GM12875 (cell line): ENCODE measurements around the gene HOXC13.

ENCODE experiments used
- H3K4me3 ChIP-seq: one replicate; pipeline ENCODE4 v1.5.1; 2011; ENCODE audit warnings: low read depth, low read length, control low read depth
- CTCF ChIP-seq: IDR thresholded peaks from 2 replicates; pipeline ENCODE4 v1.5.1; 2011; ENCODE audit warnings: low read depth, mild to moderate bottlenecking, control low read depth, inconsistent platforms, low read length, moderate library complexity, borderline replicate concordance; ENCODE audit not compliant: insufficient read depth

HOXC13 gene

GRCh38 chr12:53948650-53949593 lies 10.3 kb downstream of the HOXC13 start:
- H3K4me3 ChIP-seq = no peak overlapping the region
- TF ChIP-seq CTCF = no peak

DNA sequence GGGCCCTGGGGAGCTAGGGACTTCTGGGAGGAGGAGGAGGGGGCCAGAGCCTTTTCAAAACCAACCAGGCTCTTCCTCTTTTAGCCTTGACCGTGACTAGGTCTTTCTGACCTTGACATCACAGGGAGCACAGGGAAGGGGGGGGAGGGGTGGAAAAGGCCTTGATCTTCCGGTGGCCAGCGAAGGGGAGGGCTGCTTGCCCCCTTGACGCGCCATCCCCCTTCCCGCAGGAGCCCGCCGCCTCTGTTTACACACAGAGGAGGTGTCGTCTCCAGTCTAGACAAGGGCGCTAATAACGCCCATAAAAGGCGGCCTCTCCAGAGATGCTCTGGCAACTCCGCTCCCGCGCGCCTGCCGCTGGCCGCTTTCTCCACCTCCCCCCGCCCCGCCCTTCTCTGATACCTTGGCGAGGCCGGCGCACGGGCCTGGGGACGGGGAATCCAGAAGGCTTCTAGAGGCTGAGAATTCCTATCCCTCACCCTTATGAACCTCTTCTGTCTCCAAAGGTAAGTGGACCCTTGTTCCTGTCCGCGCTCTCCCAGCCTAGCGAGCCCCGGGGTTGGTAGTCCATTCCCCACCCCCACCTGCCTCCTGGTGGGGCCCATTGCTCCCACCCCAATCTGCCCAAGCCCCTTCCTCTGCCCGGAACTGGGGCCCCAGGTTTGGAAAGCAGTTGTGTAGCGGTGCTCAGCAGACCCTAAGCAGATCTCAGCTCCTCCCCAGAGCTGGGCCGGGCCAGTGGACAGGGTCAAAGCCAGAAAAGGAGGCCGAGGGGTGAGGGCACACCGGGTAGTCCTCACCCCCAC lies 11.2 kb downstream of the HOXC13 start:
- H3K4me3 ChIP-seq = no peak overlapping the region
- TF ChIP-seq CTCF = no peak

- H3K4me3 ChIP-seq = no peak overlapping the region
Measured at GRCh38 chr12:53950437-53950773, 11.8 kb downstream of the HOXC13 start.

DNA sequence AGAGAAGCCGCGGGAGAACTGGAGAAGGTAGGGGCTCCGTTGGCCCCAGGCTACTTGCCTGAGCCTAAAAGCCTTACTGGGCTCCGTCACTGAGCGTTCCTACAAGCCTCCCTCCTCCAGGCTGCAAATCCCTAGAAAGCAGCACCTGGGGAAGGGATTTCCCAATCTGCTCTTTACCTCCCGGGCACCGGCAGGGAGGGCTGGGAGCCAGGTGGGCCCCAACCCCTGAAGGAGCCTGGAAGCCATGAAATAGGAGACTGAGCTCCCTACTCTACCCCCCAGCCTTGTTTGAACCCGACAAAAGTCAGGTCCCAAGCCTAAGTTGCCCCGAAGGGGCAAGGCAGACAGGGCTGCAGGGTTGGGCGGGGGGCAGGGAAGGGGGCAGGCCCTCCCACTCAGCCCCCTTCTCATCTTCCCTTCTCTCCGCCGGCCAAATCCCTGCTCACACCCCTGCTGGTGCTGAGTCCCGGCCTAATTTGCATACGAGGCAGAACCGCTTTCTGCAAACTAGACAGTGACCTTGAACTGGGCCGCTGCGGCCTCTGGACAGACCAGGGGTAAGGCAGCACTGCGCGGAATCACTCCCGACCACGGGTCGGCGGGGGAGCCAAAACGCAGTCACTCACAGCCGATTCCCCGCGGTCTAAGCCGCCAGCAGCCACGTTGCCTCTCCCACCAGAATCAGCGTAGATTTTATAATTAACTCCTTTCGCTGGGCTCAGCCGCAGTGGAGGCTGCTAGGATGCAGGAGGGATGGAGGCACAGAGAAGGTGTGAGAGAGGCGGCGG lies 12.4 kb downstream of the HOXC13 start:
- no peak overlapping the region for H3K4me3 ChIP-seq

More at GRCh38 chr12:53950437-53950773, 11.8 kb downstream of the HOXC13 start:
- TF ChIP-seq CTCF = no peak

GRCh38 chr12:53951577-53952334 lies 13.1 kb downstream of the HOXC13 start:
- TF ChIP-seq CTCF = no peak
- no peak overlapping the region for H3K4me3 ChIP-seq

More for the DNA sequence above, 12.4 kb downstream of the HOXC13 start:
- TF ChIP-seq CTCF = no peak

GRCh38 chr12:53952335-53952694 lies 13.7 kb downstream of the HOXC13 start:
- no peak overlapping the region for H3K4me3 ChIP-seq
- no peak for TF ChIP-seq CTCF
